ENCODE data around the gene ANKRD12. TPM values are rescaled to one million over a fixed set of nuclear protein-coding genes. Genes with fewer than 3 reads are reported as not detected.
"Not testable (repeated sequence)": the region's sequence is repeated elsewhere in the genome, so short reads cannot be mapped to it uniquely, and the experiment has no call there.

Gene ANKRD12
- total RNA-seq, 3 donors from 2014 or later = 47.7 to 66.9 (median 51.5) TPM

DNA sequence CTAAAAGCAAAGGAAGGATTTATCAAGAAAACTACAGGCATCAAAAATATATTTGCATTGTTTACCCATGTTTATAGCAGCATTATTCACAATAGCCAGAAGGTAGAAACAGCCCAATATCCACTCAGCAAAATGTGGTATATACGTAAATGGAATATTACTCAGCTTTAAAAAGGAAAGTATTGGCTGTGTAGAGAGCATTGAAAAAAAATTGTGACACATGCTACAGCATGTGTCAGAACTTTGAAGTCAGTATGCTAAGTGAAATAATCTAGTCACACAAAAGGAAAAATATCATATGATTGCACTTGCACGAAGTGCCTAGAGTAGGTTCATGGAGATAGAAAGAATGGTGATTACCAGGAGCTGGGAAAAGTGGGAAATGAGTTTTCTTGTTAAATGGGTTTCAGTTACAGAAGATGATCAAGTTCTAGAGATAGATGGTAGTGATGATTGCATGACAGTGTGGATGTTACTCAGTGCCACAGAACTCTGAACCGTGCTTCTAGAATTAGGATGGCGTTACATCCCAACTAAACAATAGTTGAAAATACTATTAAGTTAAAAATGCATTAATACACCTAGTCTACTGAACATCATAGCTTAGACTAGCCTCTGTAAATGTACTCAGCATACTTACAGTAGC lies 20.1 kb downstream of the ANKRD12 start:
- H3K9me3 ChIP-seq = no peaks in the 10 kb centered on the region
- H3K36me3 ChIP-seq = no peaks in the 10 kb centered on the region
- intact Hi-C loops (cut with DNase I; ENCODE audit: low total_unique reads) = no loop called here
- H3K4me1 ChIP-seq = peaks cover 0 to 8% of the 10 kb centered on the region in 2 donors
- TF ChIP-seq POLR2A (IDR thresholded peaks at IDR 0.05) (no peak), POLR2AphosphoS5 (IDR thresholded peaks at IDR 0.05) (no peak)
- TF ChIP-seq, protein P1, sequence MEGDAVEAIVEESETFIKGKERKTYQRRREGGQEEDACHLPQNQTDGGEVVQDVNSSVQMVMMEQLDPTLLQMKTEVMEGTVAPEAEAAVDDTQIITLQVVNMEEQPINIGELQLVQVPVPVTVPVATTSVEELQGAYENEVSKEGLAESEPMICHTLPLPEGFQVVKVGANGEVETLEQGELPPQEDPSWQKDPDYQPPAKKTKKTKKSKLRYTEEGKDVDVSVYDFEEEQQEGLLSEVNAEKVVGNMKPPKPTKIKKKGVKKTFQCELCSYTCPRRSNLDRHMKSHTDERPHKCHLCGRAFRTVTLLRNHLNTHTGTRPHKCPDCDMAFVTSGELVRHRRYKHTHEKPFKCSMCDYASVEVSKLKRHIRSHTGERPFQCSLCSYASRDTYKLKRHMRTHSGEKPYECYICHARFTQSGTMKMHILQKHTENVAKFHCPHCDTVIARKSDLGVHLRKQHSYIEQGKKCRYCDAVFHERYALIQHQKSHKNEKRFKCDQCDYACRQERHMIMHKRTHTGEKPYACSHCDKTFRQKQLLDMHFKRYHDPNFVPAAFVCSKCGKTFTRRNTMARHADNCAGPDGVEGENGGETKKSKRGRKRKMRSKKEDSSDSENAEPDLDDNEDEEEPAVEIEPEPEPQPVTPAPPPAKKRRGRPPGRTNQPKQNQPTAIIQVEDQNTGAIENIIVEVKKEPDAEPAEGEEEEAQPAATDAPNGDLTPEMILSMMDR (IDR thresholded peaks at IDR 0.05) = no peak
- no peak for DNase-seq (ENCODE audit: low spot score in 2 of 2)
- H3K4me3 ChIP-seq = no peak overlapping the region
- no peaks in the 10 kb centered on the region for H3K27me3 ChIP-seq
- H3K27ac ChIP-seq = no peak overlapping the region

- intact Hi-C loops (cut with DNase I; ENCODE audit: low total_unique reads) = no loop called here
- Histone ChIP-seq H3K4me3 (no peak overlapping the region), H3K27me3 (no peaks in the 10 kb centered on the region), H3K4me1 (peaks cover 0 to 3% of the 10 kb centered on the region in 2 donors), H3K27ac (no peak overlapping the region), H3K9me3 (no peaks in the 10 kb centered on the region), H3K36me3 (no peaks in the 10 kb centered on the region)
- DNase-seq (ENCODE audit: low spot score in 2 of 2) = no peak
- TF ChIP-seq, protein P1 (IDR thresholded peaks at IDR 0.05) = no peak
- TF ChIP-seq POLR2AphosphoS5 (IDR thresholded peaks at IDR 0.05) (no peak), POLR2A (IDR thresholded peaks at IDR 0.05) (no peak)
These were observed 21.2 kb downstream of the ANKRD12 start for GRCh38 chr18:9157806-9158205.

DNA sequence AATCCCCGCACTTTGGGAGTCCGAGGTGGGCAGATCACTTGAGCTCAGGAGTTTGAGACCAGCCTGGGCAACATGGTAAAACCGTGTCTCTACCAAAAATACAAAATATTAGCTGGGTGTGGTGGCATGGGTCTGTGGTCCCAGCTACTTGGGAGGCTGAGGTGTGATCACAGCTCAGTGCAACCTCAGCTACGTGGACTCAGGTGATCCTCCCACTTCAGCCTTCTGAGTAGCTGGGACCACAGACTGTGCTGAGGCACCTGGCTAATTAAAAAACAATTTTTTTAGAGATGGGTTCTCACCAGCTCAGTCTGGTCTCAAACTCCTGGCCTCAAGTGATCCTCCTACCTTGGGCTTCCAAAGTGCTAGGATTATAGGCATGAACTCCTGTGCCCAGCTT lies 23.4 kb downstream of the ANKRD12 start:
- intact Hi-C loops (cut with DNase I; ENCODE audit: low total_unique reads) = no loop called here
- Histone ChIP-seq H3K36me3 (no peaks in the 10 kb centered on the region), H3K4me1 (no peaks in the 10 kb centered on the region), H3K4me3 (no peak overlapping the region), H3K27ac (no peak overlapping the region), H3K27me3 (no peaks in the 10 kb centered on the region), H3K9me3 (peaks cover 11 to 19% of the 10 kb centered on the region in 2 donors)
- DNase-seq (ENCODE audit: low spot score in 2 of 2) = no peak
- TF ChIP-seq, protein P1 (IDR thresholded peaks at IDR 0.05) = no peak
- no peak for TF ChIP-seq POLR2AphosphoS5 (IDR thresholded peaks at IDR 0.05)
- no peak for TF ChIP-seq POLR2A (IDR thresholded peaks at IDR 0.05)

DNA sequence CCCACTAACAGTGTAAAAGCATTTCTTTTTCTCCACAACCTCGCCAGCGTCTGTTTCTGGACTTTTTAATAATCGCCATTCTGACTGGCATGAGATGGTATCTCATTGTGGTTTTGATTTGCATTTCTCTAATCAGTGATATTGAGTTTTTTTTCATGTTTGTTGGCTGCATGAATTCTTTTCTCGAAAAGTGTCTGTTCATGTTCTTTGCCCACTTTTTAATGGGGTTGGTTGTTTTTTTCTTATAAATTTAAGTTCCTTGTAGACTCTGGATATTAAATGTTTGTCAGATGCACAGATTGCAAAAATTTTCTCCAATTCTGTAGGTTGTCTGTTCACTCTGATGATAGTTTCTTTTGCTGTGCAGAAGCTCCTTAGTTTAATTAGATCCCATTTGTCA lies 26.1 kb downstream of the ANKRD12 start:
- peaks cover 11 to 19% of the 10 kb centered on the region in 2 donors for H3K9me3 ChIP-seq
- H3K36me3 ChIP-seq; H3K27ac ChIP-seq; H3K4me3 ChIP-seq; DNase-seq (ENCODE audit: low spot score in 2 of 2); H3K4me1 ChIP-seq; intact Hi-C loops (cut with DNase I; ENCODE audit: low total_unique reads); H3K27me3 ChIP-seq: not testable (repeated sequence)

DNA sequence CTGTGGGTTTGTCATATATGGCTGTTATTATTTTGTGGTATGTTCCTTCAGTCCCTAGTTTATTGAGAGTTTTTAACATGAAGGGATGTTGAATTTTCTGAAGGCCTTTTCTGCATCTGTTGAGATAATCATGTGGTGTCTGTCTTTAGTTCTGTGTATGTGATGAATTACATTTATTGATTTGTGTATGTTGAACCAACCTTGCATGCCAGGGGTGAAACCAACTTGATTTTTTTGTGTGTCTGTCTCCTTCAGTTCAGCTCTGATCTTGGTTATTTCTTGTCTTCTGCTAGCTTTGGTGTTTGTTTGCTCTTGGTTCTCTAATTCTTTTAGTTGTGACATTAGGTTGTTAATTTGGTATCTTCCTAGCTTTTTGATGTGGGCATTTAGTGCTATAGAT lies 27.6 kb downstream of the ANKRD12 start:
- H3K36me3 ChIP-seq; H3K4me1 ChIP-seq; DNase-seq (ENCODE audit: low spot score in 2 of 2); H3K27ac ChIP-seq; H3K27me3 ChIP-seq; intact Hi-C loops (cut with DNase I; ENCODE audit: low total_unique reads); H3K4me3 ChIP-seq: not testable (repeated sequence)
- H3K9me3 ChIP-seq = peaks cover 11 to 19% of the 10 kb centered on the region in 2 donors

- H3K4me1 ChIP-seq; H3K27ac ChIP-seq; intact Hi-C loops (cut with DNase I; ENCODE audit: low total_unique reads); DNase-seq (ENCODE audit: low spot score in 2 of 2); H3K27me3 ChIP-seq; H3K4me3 ChIP-seq; H3K36me3 ChIP-seq: not testable (repeated sequence)
- peaks cover 11 to 19% of the 10 kb centered on the region in 2 donors for H3K9me3 ChIP-seq
These were observed 29.3 kb downstream of the ANKRD12 start for GRCh38 chr18:9165883-9166282.

DNA sequence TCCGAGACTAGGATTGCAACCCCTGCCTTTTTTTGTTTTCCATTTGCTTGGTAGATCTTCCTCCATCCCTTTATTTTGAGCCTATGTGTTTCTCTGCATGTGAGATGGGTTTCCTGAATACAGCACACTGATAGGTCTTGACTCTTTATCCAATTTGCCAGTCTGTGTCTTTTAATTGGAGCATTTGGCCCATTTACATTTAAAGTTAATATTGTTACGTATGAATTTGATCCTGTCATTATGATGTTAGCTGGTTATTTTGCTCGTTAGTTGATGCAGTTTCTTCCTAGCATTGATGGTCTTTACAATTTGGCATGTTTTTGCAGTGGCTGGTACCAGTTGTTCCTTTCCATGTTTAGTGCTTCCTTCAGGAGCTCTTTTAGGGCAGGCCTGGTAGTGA lies 32.9 kb downstream of the ANKRD12 start:
- H3K4me1 ChIP-seq; H3K27me3 ChIP-seq; DNase-seq (ENCODE audit: low spot score in 2 of 2); intact Hi-C loops (cut with DNase I; ENCODE audit: low total_unique reads); H3K4me3 ChIP-seq; H3K9me3 ChIP-seq; H3K27ac ChIP-seq; H3K36me3 ChIP-seq: not testable (repeated sequence)

- H3K36me3 ChIP-seq; H3K9me3 ChIP-seq; DNase-seq (ENCODE audit: low spot score in 2 of 2); H3K4me1 ChIP-seq; H3K27me3 ChIP-seq; H3K27ac ChIP-seq; intact Hi-C loops (cut with DNase I; ENCODE audit: low total_unique reads); H3K4me3 ChIP-seq: not testable (repeated sequence)
These were observed 35.3 kb downstream of the ANKRD12 start for GRCh38 chr18:9171919-9172318.

Measured in breast epithelium (tissue), 4 donors.